T47D (cell line): ENCODE data around the gene CHAMP1.

Experiments used
- DNase-seq, 2 experiments: peaks; one replicate each; pipeline versions ENCODE4 v3.0.0 to v3.0.0-alpha.2; 2011 to 2012; ENCODE audit warnings: low read depth in 1 of 2, low spot score in 1 of 2
- JUND ChIP-seq: IDR thresholded peaks from 2 replicates; pipeline ENCODE4 v1.6.1; 2012; ENCODE audit warnings: low read depth
- in situ Hi-C: cut with HindIII; loops from 2 replicates; pipeline ENCODE4 v1.10.0; 2016; ENCODE audit warnings: low sequenced_read_pairs, low pct_unique_long_range_greater_than_20kb

CHAMP1 gene

GRCh38 chr13:114314074-114314912 is at the start of gene CHAMP1:
Gene CHAMP1 (plus strand): TSS chr13:114314503. CDS start chr13:114323843, 9,340 bp downstream.
- TF ChIP-seq JUND = no peak
- peak; percentile 86 to 97 for DNase-seq
- in situ Hi-C loops = no loop called here

GRCh38 chr13:114264886-114265611 is 49.3 kb upstream of the CHAMP1 start:
- no peak for TF ChIP-seq JUND
- no peak for DNase-seq

GRCh38 chr13:114266241-114266640 is 48.1 kb upstream of the CHAMP1 start:
- DNase-seq = no peak
- in situ Hi-C loops = no loop called here
- no peak for TF ChIP-seq JUND

More at GRCh38 chr13:114264886-114265611, 49.3 kb upstream of the CHAMP1 start:
- in situ Hi-C loops = no loop called here

- no peak for TF ChIP-seq JUND
- in situ Hi-C loops = no loop called here
Measured at GRCh38 chr13:114268344-114269280, 45.7 kb upstream of the CHAMP1 start.

DNA sequence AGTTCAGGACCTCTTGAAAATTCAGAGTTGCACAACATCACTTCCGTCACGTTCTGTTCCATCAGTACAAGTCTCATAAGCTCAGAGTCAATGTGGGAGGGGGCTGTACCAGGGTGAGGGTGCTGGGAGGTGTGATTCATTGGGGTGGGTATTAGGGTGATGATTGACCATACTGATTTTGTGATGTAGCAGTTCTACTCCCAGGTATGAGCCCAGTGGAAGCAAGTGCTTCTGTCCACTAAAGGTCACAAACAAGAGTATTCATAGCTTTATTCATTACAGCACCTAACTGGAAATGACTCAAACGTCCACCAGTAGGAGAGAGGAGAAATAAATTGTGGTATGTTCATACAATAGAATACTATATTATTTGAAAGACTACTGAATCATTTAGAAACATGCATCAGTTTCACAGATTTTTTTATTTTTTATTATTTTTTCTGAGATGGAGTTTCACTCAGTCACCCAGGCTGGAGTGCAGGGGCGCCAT is 45.0 kb upstream of the CHAMP1 start:
- no peak for DNase-seq
- in situ Hi-C loops = no loop called here
- no peak for TF ChIP-seq JUND

More at GRCh38 chr13:114268344-114269280, 45.7 kb upstream of the CHAMP1 start:
- DNase-seq = no peak

GRCh38 chr13:114272977-114273376 is 41.3 kb upstream of the CHAMP1 start:
- TF ChIP-seq JUND = no peak
- DNase-seq = no peak
- in situ Hi-C loops = no loop called here

- no peak for TF ChIP-seq JUND
- in situ Hi-C loops = no loop called here
- no peak for DNase-seq
Measured at GRCh38 chr13:114275304-114275703, 39.0 kb upstream of the CHAMP1 start.

GRCh38 chr13:114279146-114279545 is 35.2 kb upstream of the CHAMP1 start:
- no peak for TF ChIP-seq JUND
- in situ Hi-C loops = no loop called here
- DNase-seq = no peak

- in situ Hi-C loops = no loop called here
- TF ChIP-seq JUND = no peak
- DNase-seq = no peak
Measured at GRCh38 chr13:114279758-114280355, 34.4 kb upstream of the CHAMP1 start.

DNA sequence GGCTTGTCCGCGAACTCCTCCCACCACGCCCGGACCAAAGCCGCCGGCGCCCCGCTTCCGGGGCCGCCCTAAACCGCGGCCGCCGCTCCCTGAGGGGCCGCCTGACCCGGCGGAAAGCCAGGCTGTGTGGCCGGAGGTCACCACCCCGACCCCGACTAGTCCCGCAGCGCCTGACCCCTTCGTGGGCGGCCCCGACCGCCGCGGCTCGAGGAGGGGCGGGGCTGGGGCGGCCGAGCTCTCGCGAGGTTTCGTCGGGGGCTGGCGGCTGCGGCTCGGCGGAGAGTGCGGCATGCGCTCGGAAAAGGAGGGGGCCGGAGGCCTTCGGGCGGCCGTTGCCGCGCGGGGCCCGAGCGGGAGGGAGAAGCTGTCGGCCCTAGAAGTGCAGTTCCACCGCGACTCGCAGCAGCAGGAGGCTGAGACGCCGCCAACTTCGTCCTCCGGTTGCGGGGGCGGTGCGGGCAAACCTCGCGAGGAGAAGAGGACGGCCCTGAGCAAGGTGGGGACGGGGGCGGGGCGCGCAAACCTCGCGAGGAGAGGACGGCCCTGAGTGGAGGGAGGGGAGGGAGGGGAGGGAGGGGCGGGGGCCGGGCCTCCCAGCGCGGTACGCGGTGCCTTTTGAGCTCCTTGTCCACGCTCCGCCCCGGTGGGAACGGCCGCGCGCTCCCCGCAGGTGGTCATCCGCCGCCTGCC is 32.8 kb upstream of the CHAMP1 start, which contains the start of gene UPF3A:
UPF3A (plus strand) TSS at position 251 of the 690 bp plus-strand sequence; CDS start at position 290, 39 bp downstream.
- TF ChIP-seq JUND = no peak
- in situ Hi-C loops = no loop called here
- peak; percentile 56 to 94 for DNase-seq

- in situ Hi-C loops = no loop called here
- TF ChIP-seq JUND = no peak
- DNase-seq = peak; percentile 38 to 56
Measured at GRCh38 chr13:114282041-114282670, 32.1 kb upstream of the CHAMP1 start.
